GM21423 (cell line): ENCODE data around the gene TAAR9.
"Not testable (repeated sequence)": the region's sequence is repeated elsewhere in the genome, so short reads cannot be mapped to it uniquely, and the experiment has no call there.

Experiments used
- ATAC-seq: cut with Tn5 transposase; IDR thresholded peaks from one replicate; pipeline ENCODE4 v1.9.1; 2021; ENCODE audit warnings: mild to moderate bottlenecking, moderate library complexity; ENCODE audit not compliant: unreplicated experiment

TAAR9 gene

GRCh38 chr6:132513831-132514545 is 24.1 kb upstream of the TAAR9 start:
- no peak for ATAC-seq

- ATAC-seq, result no peak
These were observed 22.7 kb upstream of the TAAR9 start for GRCh38 chr6:132515386-132515785.

- no peak for ATAC-seq
These were observed 17.1 kb upstream of the TAAR9 start for GRCh38 chr6:132520953-132521352.

GRCh38 chr6:132524646-132525045 is 13.4 kb upstream of the TAAR9 start:
- ATAC-seq, result no peak

- no peak for ATAC-seq
These were observed 12.2 kb upstream of the TAAR9 start for GRCh38 chr6:132525866-132526265.

GRCh38 chr6:132526461-132526860 is 11.6 kb upstream of the TAAR9 start:
- ATAC-seq, result no peak

- ATAC-seq, result no peak
These were observed 10.3 kb upstream of the TAAR9 start for GRCh38 chr6:132527791-132528190.

GRCh38 chr6:132530293-132530974 is 7.6 kb upstream of the TAAR9 start:
- peak; percentile 92 for ATAC-seq

GRCh38 chr6:132534546-132534945 is 3.5 kb upstream of the TAAR9 start:
- not testable (repeated sequence) for ATAC-seq

- no peak for ATAC-seq
These were observed 932 bp upstream of the TAAR9 start for GRCh38 chr6:132537145-132537544.

- no peak for ATAC-seq
These were observed 6.7 kb downstream of the TAAR9 start for GRCh38 chr6:132544826-132545225.

- ATAC-seq, result no peak
These were observed 10.8 kb downstream of the TAAR9 start for GRCh38 chr6:132548746-132549463.

- no peak for ATAC-seq
These were observed 13.1 kb downstream of the TAAR9 start for GRCh38 chr6:132551214-132551613.

- ATAC-seq, result no peak
These were observed 14.3 kb downstream of the TAAR9 start, which contains the start of gene TAAR8 for GRCh38 chr6:132552372-132552771. TAAR8 (plus strand) TSS chr6:132552672; CDS start chr6:132552693, 21 bp downstream.

- ATAC-seq, result not testable (repeated sequence)
These were observed 22.0 kb downstream of the TAAR9 start for GRCh38 chr6:132560087-132560486.

- no peak for ATAC-seq
These were observed 28.3 kb downstream of the TAAR9 start for GRCh38 chr6:132566404-132566803.

- ATAC-seq, result no peak
These were observed 29.5 kb downstream of the TAAR9 start for GRCh38 chr6:132567566-132567965.

GRCh38 chr6:132568611-132569010 is 30.5 kb downstream of the TAAR9 start:
- no peak for ATAC-seq

- ATAC-seq, result no peak
These were observed 31.1 kb downstream of the TAAR9 start for GRCh38 chr6:132569170-132569569.

- no peak for ATAC-seq
These were observed 32.2 kb downstream of the TAAR9 start, which contains the start of gene TAAR6 for GRCh38 chr6:132570221-132570777. TAAR6 (plus strand) TSS chr6:132570322; CDS start chr6:132570322, 0 bp downstream.

- no peak for ATAC-seq
These were observed 33.7 kb downstream of the TAAR9 start for GRCh38 chr6:132571774-132572173.
